T-cell (primary cell): ENCODE measurements around the gene CLIC5. TPM values are rescaled to one million over a fixed set of nuclear protein-coding genes. Genes with fewer than 3 reads are reported as not detected.

Experiments used
- ATAC-seq, 4 experiments: fragments of 200-7000 bp in 3 of 4; fragments of 150-1000 bp in 1 of 4; cut with Tn5 transposase; replicated peaks in 1 of 4; 1 replicate in 3 of 4; 2 replicates in 1 of 4; pipeline ENCODE4 v1.10.0; 2021; ENCODE audit warnings: moderate library complexity in 3 of 4, mild to moderate bottlenecking in 2 of 4, moderate number of reproducible peaks in 1 of 4
- CTCF ChIA-PET, 2 donors: fragments of 300-600 bp; sonication (Branson Sonifier 250); formaldehyde crosslinking; loops; one replicate each; lab custom pipeline; 2022; ENCODE audit warnings: antibody characterized with exemption in 2 of 2; lab: Charles Lee
- POLR2A ChIA-PET, 2 donors: fragments of 300-600 bp; sonication (Branson Sonifier 250); formaldehyde crosslinking; loops; one replicate each; lab custom pipeline; 2022; ENCODE audit warnings: antibody characterized with exemption in 2 of 2; lab: Charles Lee
- DNase-seq, 35 experiments: peaks; one replicate each; pipeline versions ENCODE4 v3.0.0 to v3.0.0-alpha.2; 2013 to 2023
- H3K27ac ChIP-seq: one replicate; pipeline ENCODE4 v1.5.1; 2013; ENCODE audit warnings: low read length
- H3K27me3 ChIP-seq, 2 experiments: replicated peaks in 1 of 2; 1 replicate in 1 of 2; 2 replicates in 1 of 2; pipeline versions ENCODE4 v1.6.1 to v1.7.0; 2013; ENCODE audit warnings: low read length in 1 of 2, mixed read lengths in 1 of 2; ENCODE audit not compliant: control insufficient read depth in 2 of 2, insufficient read depth in 2 of 2; ENCODE audit errors: extremely low read depth in 1 of 2
- H3K36me3 ChIP-seq, 2 donors: 1 replicate in 1 of 2; 2 replicates in 1 of 2; pipeline versions ENCODE4 v1.6.1 to v1.7.0; 2013; ENCODE audit warnings: low read length in 1 of 2; ENCODE audit not compliant: control insufficient read depth in 2 of 2, insufficient read depth in 1 of 2; ENCODE audit errors: extremely low read depth in 1 of 2
- H3K4me1 ChIP-seq, 2 experiments: 1 replicate in 1 of 2; 2 replicates in 1 of 2; pipeline versions ENCODE4 v1.6.1 to v1.7.0; 2013; ENCODE audit warnings: low read length in 2 of 2, mixed read lengths in 1 of 2; ENCODE audit not compliant: insufficient read depth in 2 of 2, control insufficient read depth in 1 of 2; ENCODE audit errors: extremely low read depth in 1 of 2
- H3K4me3 ChIP-seq, 2 donors: 1 replicate in 1 of 2; 2 replicates in 1 of 2; pipeline versions ENCODE4 v1.5.1 to v1.7.0; 2013; ENCODE audit warnings: mild to moderate bottlenecking in 2 of 2, low read length in 1 of 2, moderate library complexity in 1 of 2; ENCODE audit not compliant: control insufficient read depth in 1 of 2; ENCODE audit errors: extremely low read depth in 1 of 2
- H3K9me3 ChIP-seq: 2 replicates; pipeline ENCODE4 v1.7.0; 2013
- H3K27ac Mint-ChIP-seq, 2 donors: one replicate each; pipeline ENCODE4 v1.8.0; 2020 to 2021; ENCODE audit warnings: mild to moderate bottlenecking in 2 of 2, mixed read lengths in 2 of 2
- H3K27me3 Mint-ChIP-seq, 2 donors: one replicate each; pipeline ENCODE4 v1.8.0; 2021 to 2022; ENCODE audit warnings: mixed read lengths in 2 of 2
- H3K36me3 Mint-ChIP-seq: one replicate; pipeline ENCODE4 v1.8.0; 2021; ENCODE audit warnings: mixed read lengths
- H3K4me1 Mint-ChIP-seq, 3 donors: one replicate each; pipeline ENCODE4 v1.8.0; 2020 to 2022; ENCODE audit warnings: mixed read lengths in 3 of 3, mild to moderate bottlenecking in 1 of 3
- H3K4me3 Mint-ChIP-seq, 3 donors: one replicate each; pipeline ENCODE4 v1.8.0; 2020 to 2022; ENCODE audit warnings: mild to moderate bottlenecking in 3 of 3, mixed read lengths in 3 of 3, moderate library complexity in 3 of 3
- H3K9me3 Mint-ChIP-seq, 3 donors: one replicate each; pipeline ENCODE4 v1.8.0; 2020 to 2022; ENCODE audit warnings: mixed read lengths in 3 of 3
- WGBS: methylation state at CpG from one replicate; pipeline ENCODE4 v1.1.5; 2013; ENCODE audit warnings: missing lambda C conversion rate; ENCODE audit not compliant: insufficient coverage; 5-methylcytosine and 5-hydroxymethylcytosine counted together
- total RNA-seq, 35 experiments: library from RNA in 6 of 35; stranded (reverse) in 6 of 35; fragments of 120-200 nt in 1 of 35; gene quantifications; one replicate each; pipeline versions ENCODE4 v1.2.1 to v1.2.4 and lab custom pipeline; 2013 to 2026

CLIC5 gene
- total RNA-seq, 5 donors from 2014 or later (not counting 1 experiment from before 2014, with no cell fraction given), result 3.8 to 17.8 (median 7.1) TPM

GRCh38 chr6:45870531-45870930, 145.1 kb downstream of the CLIC5 start:
- Histone ChIP-seq H3K4me1 (no peaks in the 10 kb centered on the region), H3K36me3 (no peaks in the 10 kb centered on the region), H3K27me3 (peaks cover 0 to 2% of the 10 kb centered on the region in 2 experiments), H3K27ac (no peak overlapping the region), H3K9me3 (no peaks in the 10 kb centered on the region), H3K4me3 (no peak overlapping the region)
- POLR2A ChIA-PET, result no interaction called here
- no peak for ATAC-seq
- Mint-ChIP-seq H3K27ac (no peak overlapping the region), H3K36me3 (no peaks in the 10 kb centered on the region), H3K9me3 (no peaks in the 10 kb centered on the region), H3K27me3 (peaks cover 8 to 12% of the 10 kb centered on the region in 2 donors), H3K4me1 (no peaks in the 10 kb centered on the region), H3K4me3 (no peak overlapping the region)
- CTCF ChIA-PET, result no interaction called here
- no peak for DNase-seq
- no CpG with 5 or more reads among the region's 4 CpGs for WGBS

- H3K36me3 Mint-ChIP-seq, result no peaks in the 10 kb centered on the region
- POLR2A ChIA-PET, result interaction anchor here in 1 of 2 donors (0.6 kb wide), 1 partner anchor 722 kb away, joined by 10 read pairs; no protein-coding TSS in a partner anchor
- H3K4me1 Mint-ChIP-seq, result no peaks in the 10 kb centered on the region
- no peak overlapping the region for H3K4me3 Mint-ChIP-seq
- CTCF ChIA-PET, result no interaction called here
- WGBS, result no CpG with 5 or more reads among the region's 2 CpGs
- no peak overlapping the region for H3K27ac Mint-ChIP-seq
- no peak for ATAC-seq
- Histone ChIP-seq H3K4me1 (no peaks in the 10 kb centered on the region), H3K27ac (no peak overlapping the region), H3K36me3 (no peaks in the 10 kb centered on the region), H3K27me3 (peaks cover 0 to 2% of the 10 kb centered on the region in 2 experiments), H3K9me3 (no peaks in the 10 kb centered on the region), H3K4me3 (no peak overlapping the region)
- no peaks in the 10 kb centered on the region for H3K9me3 Mint-ChIP-seq
- peaks cover 9 to 13% of the 10 kb centered on the region in 2 donors for H3K27me3 Mint-ChIP-seq
- DNase-seq, result no peak
Measured at GRCh38 chr6:45864651-45865050, 151.0 kb downstream of the CLIC5 start.

- Mint-ChIP-seq H3K4me3 (no peak overlapping the region), H3K4me1 (no peaks in the 10 kb centered on the region), H3K9me3 (no peaks in the 10 kb centered on the region), H3K27ac (no peak overlapping the region), H3K36me3 (no peaks in the 10 kb centered on the region), H3K27me3 (peaks cover 2 to 5% of the 10 kb centered on the region in 2 donors)
- no peaks in the 10 kb centered on the region for H3K36me3 ChIP-seq
- ATAC-seq (no peak), DNase-seq (no peak)
- no peaks in the 10 kb centered on the region for H3K4me1 ChIP-seq
- no peak overlapping the region for H3K27ac ChIP-seq
- WGBS, result 90% methylated on average over 2 of the region's 3 CpGs
- ChIA-PET CTCF (no interaction called here), POLR2A (no interaction called here)
- no peak overlapping the region for H3K4me3 ChIP-seq
- no peaks in the 10 kb centered on the region for H3K9me3 ChIP-seq
- H3K27me3 ChIP-seq, result no peaks in the 10 kb centered on the region
Measured at GRCh38 chr6:45858691-45859090, 157.0 kb downstream of the CLIC5 start.

DNA sequence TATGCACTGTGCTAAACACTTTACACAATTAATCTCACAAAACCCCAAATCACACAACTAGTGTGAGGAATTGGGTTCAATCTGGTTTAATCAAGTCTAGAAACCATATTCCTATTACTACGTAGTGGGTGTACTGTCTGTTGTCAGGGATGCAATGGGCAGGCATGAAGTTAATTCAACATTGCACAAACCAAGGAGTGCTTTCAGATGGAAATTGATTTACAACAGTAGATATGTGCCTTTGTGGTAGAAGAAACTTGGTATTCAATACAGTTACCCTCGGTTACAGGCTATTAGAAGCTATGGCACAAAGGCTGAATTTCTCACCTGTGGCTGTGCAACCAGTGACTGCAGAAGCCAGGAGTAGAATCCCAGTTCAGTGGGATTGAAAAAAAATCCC, 157.8 kb downstream of the CLIC5 start:
- Histone ChIP-seq H3K9me3 (no peaks in the 10 kb centered on the region), H3K4me3 (no peak overlapping the region), H3K27ac (no peak overlapping the region), H3K36me3 (no peaks in the 10 kb centered on the region), H3K4me1 (no peaks in the 10 kb centered on the region), H3K27me3 (no peaks in the 10 kb centered on the region)
- ChIA-PET POLR2A (no interaction called here), CTCF (no interaction called here)
- H3K4me1 Mint-ChIP-seq, result no peaks in the 10 kb centered on the region
- no peak overlapping the region for H3K4me3 Mint-ChIP-seq
- DNase-seq, result no peak
- peaks cover 6 to 9% of the 10 kb centered on the region in 2 donors for H3K27me3 Mint-ChIP-seq
- H3K9me3 Mint-ChIP-seq, result no peaks in the 10 kb centered on the region
- no peak overlapping the region for H3K27ac Mint-ChIP-seq
- WGBS, result 90% methylated on average over 1 of the region's 2 CpGs
- no peaks in the 10 kb centered on the region for H3K36me3 Mint-ChIP-seq
- ATAC-seq, result no peak

- POLR2A ChIA-PET, result no interaction called here
- H3K27ac Mint-ChIP-seq, result no peak overlapping the region
Measured at GRCh38 chr6:45855642-45856394, 159.8 kb downstream of the CLIC5 start.

GRCh38 chr6:45854149-45854742, 161.4 kb downstream of the CLIC5 start:
- Histone ChIP-seq H3K9me3 (no peaks in the 10 kb centered on the region), H3K4me1 (no peaks in the 10 kb centered on the region), H3K36me3 (no peaks in the 10 kb centered on the region), H3K4me3 (no peak overlapping the region), H3K27ac (no peak overlapping the region), H3K27me3 (no peaks in the 10 kb centered on the region)
- no peaks in the 10 kb centered on the region for H3K9me3 Mint-ChIP-seq
- H3K4me1 Mint-ChIP-seq, result no peaks in the 10 kb centered on the region
- peaks cover 6 to 19% of the 10 kb centered on the region in 2 donors for H3K27me3 Mint-ChIP-seq
- no peak overlapping the region for H3K27ac Mint-ChIP-seq
- ChIA-PET CTCF (no interaction called here), POLR2A (no interaction called here)
- ATAC-seq (no peak), DNase-seq (no peak)
- H3K36me3 Mint-ChIP-seq, result no peaks in the 10 kb centered on the region
- no peak overlapping the region for H3K4me3 Mint-ChIP-seq
- WGBS, result 100% methylated on average over 7 of the region's 10 CpGs

More at GRCh38 chr6:45855642-45856394, 159.8 kb downstream of the CLIC5 start:
- no peaks in the 10 kb centered on the region for H3K36me3 Mint-ChIP-seq
- WGBS, result no CpG with 5 or more reads among the region's 3 CpGs
- no peak overlapping the region for H3K4me3 Mint-ChIP-seq
- ATAC-seq, result no peak
- no peaks in the 10 kb centered on the region for H3K4me1 ChIP-seq
- no peaks in the 10 kb centered on the region for H3K9me3 ChIP-seq
- H3K4me1 Mint-ChIP-seq, result no peaks in the 10 kb centered on the region
- no peaks in the 10 kb centered on the region for H3K27me3 ChIP-seq
- CTCF ChIA-PET, result interaction anchor here in 1 of 2 donors (0.5 to 0.6 kb wide), 2 partner anchors 11 to 254 kb away, joined by 3 read pairs; no protein-coding TSS in a partner anchor
- H3K9me3 Mint-ChIP-seq, result no peaks in the 10 kb centered on the region
- H3K27ac ChIP-seq, result no peak overlapping the region
- H3K4me3 ChIP-seq, result no peak overlapping the region
- peaks cover 12 to 14% of the 10 kb centered on the region in 2 donors for H3K27me3 Mint-ChIP-seq
- DNase-seq, result no peak
- no peaks in the 10 kb centered on the region for H3K36me3 ChIP-seq
